T-cell (primary cell): ENCODE data around the gene STARD6. TPM values are rescaled to one million over a fixed set of nuclear protein-coding genes. Genes with fewer than 3 reads are reported as not detected.

Experiments used
- ATAC-seq, 4 experiments: fragments of 200-7000 bp in 3 of 4; fragments of 150-1000 bp in 1 of 4; cut with Tn5 transposase; replicated peaks in 1 of 4; 1 replicate in 3 of 4; 2 replicates in 1 of 4; pipeline ENCODE4 v1.10.0; 2021; ENCODE audit warnings: moderate library complexity in 3 of 4, mild to moderate bottlenecking in 2 of 4, moderate number of reproducible peaks in 1 of 4
- CTCF ChIA-PET, 2 donors: fragments of 300-600 bp; sonication (Branson Sonifier 250); formaldehyde crosslinking; loops; one replicate each; lab custom pipeline; 2022; ENCODE audit warnings: antibody characterized with exemption in 2 of 2; lab: Charles Lee
- POLR2A ChIA-PET, 2 donors: fragments of 300-600 bp; sonication (Branson Sonifier 250); formaldehyde crosslinking; loops; one replicate each; lab custom pipeline; 2022; ENCODE audit warnings: antibody characterized with exemption in 2 of 2; lab: Charles Lee
- DNase-seq, 35 experiments: peaks; one replicate each; pipeline versions ENCODE4 v3.0.0 to v3.0.0-alpha.2; 2013 to 2023
- H3K27ac ChIP-seq: one replicate; pipeline ENCODE4 v1.5.1; 2013; ENCODE audit warnings: low read length
- H3K27me3 ChIP-seq, 2 experiments: replicated peaks in 1 of 2; 1 replicate in 1 of 2; 2 replicates in 1 of 2; pipeline versions ENCODE4 v1.6.1 to v1.7.0; 2013; ENCODE audit warnings: low read length in 1 of 2, mixed read lengths in 1 of 2; ENCODE audit not compliant: control insufficient read depth in 2 of 2, insufficient read depth in 2 of 2; ENCODE audit errors: extremely low read depth in 1 of 2
- H3K36me3 ChIP-seq, 2 donors: 1 replicate in 1 of 2; 2 replicates in 1 of 2; pipeline versions ENCODE4 v1.6.1 to v1.7.0; 2013; ENCODE audit warnings: low read length in 1 of 2; ENCODE audit not compliant: control insufficient read depth in 2 of 2, insufficient read depth in 1 of 2; ENCODE audit errors: extremely low read depth in 1 of 2
- H3K4me1 ChIP-seq, 2 experiments: 1 replicate in 1 of 2; 2 replicates in 1 of 2; pipeline versions ENCODE4 v1.6.1 to v1.7.0; 2013; ENCODE audit warnings: low read length in 2 of 2, mixed read lengths in 1 of 2; ENCODE audit not compliant: insufficient read depth in 2 of 2, control insufficient read depth in 1 of 2; ENCODE audit errors: extremely low read depth in 1 of 2
- H3K4me3 ChIP-seq, 2 donors: 1 replicate in 1 of 2; 2 replicates in 1 of 2; pipeline versions ENCODE4 v1.5.1 to v1.7.0; 2013; ENCODE audit warnings: mild to moderate bottlenecking in 2 of 2, low read length in 1 of 2, moderate library complexity in 1 of 2; ENCODE audit not compliant: control insufficient read depth in 1 of 2; ENCODE audit errors: extremely low read depth in 1 of 2
- H3K9me3 ChIP-seq: 2 replicates; pipeline ENCODE4 v1.7.0; 2013
- H3K27ac Mint-ChIP-seq, 2 donors: one replicate each; pipeline ENCODE4 v1.8.0; 2020 to 2021; ENCODE audit warnings: mild to moderate bottlenecking in 2 of 2, mixed read lengths in 2 of 2
- H3K27me3 Mint-ChIP-seq, 2 donors: one replicate each; pipeline ENCODE4 v1.8.0; 2021 to 2022; ENCODE audit warnings: mixed read lengths in 2 of 2
- H3K36me3 Mint-ChIP-seq: one replicate; pipeline ENCODE4 v1.8.0; 2021; ENCODE audit warnings: mixed read lengths
- H3K4me1 Mint-ChIP-seq, 3 donors: one replicate each; pipeline ENCODE4 v1.8.0; 2020 to 2022; ENCODE audit warnings: mixed read lengths in 3 of 3, mild to moderate bottlenecking in 1 of 3
- H3K4me3 Mint-ChIP-seq, 3 donors: one replicate each; pipeline ENCODE4 v1.8.0; 2020 to 2022; ENCODE audit warnings: mild to moderate bottlenecking in 3 of 3, mixed read lengths in 3 of 3, moderate library complexity in 3 of 3
- H3K9me3 Mint-ChIP-seq, 3 donors: one replicate each; pipeline ENCODE4 v1.8.0; 2020 to 2022; ENCODE audit warnings: mixed read lengths in 3 of 3
- WGBS: methylation state at CpG from one replicate; pipeline ENCODE4 v1.1.5; 2013; ENCODE audit warnings: missing lambda C conversion rate; ENCODE audit not compliant: insufficient coverage; 5-methylcytosine and 5-hydroxymethylcytosine counted together
- total RNA-seq, 35 experiments: library from RNA in 6 of 35; stranded (reverse) in 6 of 35; fragments of 120-200 nt in 1 of 35; gene quantifications; one replicate each; pipeline versions ENCODE4 v1.2.1 to v1.2.4 and lab custom pipeline; 2013 to 2026

STARD6 gene
- total RNA-seq, 5 donors from 2014 or later (not counting 1 experiment from before 2014, with no cell fraction given): not detected

- H3K27ac Mint-ChIP-seq: no peak overlapping the region
- ChIA-PET POLR2A (no interaction called here), CTCF (no interaction called here)
- Histone ChIP-seq H3K27me3 (peaks cover 0 to 7% of the 10 kb centered on the region in 2 experiments), H3K9me3 (no peaks in the 10 kb centered on the region), H3K36me3 (no peaks in the 10 kb centered on the region), H3K4me1 (no peaks in the 10 kb centered on the region), H3K4me3 (no peak overlapping the region), H3K27ac (no peak overlapping the region)
- ATAC-seq (no peak), DNase-seq (no peak)
- no peaks in the 10 kb centered on the region for H3K4me1 Mint-ChIP-seq
- WGBS: no CpG with 5 or more reads among the region's 8 CpGs
- no peak overlapping the region for H3K4me3 Mint-ChIP-seq
- H3K9me3 Mint-ChIP-seq: no peaks in the 10 kb centered on the region
- no peaks in the 10 kb centered on the region for H3K36me3 Mint-ChIP-seq
- H3K27me3 Mint-ChIP-seq: peaks cover 0 to 3% of the 10 kb centered on the region in 2 donors
Observed at GRCh38 chr18:54382733-54383252, 25.1 kb upstream of the STARD6 start.

- Mint-ChIP-seq H3K36me3 (no peaks in the 10 kb centered on the region), H3K27ac (no peak overlapping the region), H3K4me3 (no peak overlapping the region), H3K4me1 (no peaks in the 10 kb centered on the region), H3K9me3 (no peaks in the 10 kb centered on the region), H3K27me3 (peaks cover 0 to 2% of the 10 kb centered on the region in 2 donors)
- no peak for DNase-seq
- no CpG with 5 or more reads among the region's 3 CpGs for WGBS
- Histone ChIP-seq H3K36me3 (no peaks in the 10 kb centered on the region), H3K27me3 (peaks cover 0 to 3% of the 10 kb centered on the region in 2 experiments), H3K4me3 (no peak overlapping the region), H3K4me1 (no peaks in the 10 kb centered on the region), H3K9me3 (no peaks in the 10 kb centered on the region), H3K27ac (no peak overlapping the region)
- POLR2A ChIA-PET: no interaction called here
- CTCF ChIA-PET: no interaction called here
- no peak for ATAC-seq
Observed at GRCh38 chr18:54382076-54382475, 24.4 kb upstream of the STARD6 start.

GRCh38 chr18:54381640-54382039, 24.0 kb upstream of the STARD6 start:
- WGBS: no CpG with 5 or more reads among the region's 2 CpGs
- ChIA-PET POLR2A (no interaction called here), CTCF (interaction anchor here in 1 of 2 donors (0.6 kb wide), 1 partner anchor 11 kb away, joined by 4 read pairs; no protein-coding TSS in a partner anchor)
- H3K27ac ChIP-seq: no peak overlapping the region
- no peaks in the 10 kb centered on the region for H3K9me3 Mint-ChIP-seq
- H3K9me3 ChIP-seq: no peaks in the 10 kb centered on the region
- H3K4me3 Mint-ChIP-seq: no peak overlapping the region
- H3K4me3 ChIP-seq: no peak overlapping the region
- ATAC-seq (no peak), DNase-seq (no peak)
- H3K4me1 Mint-ChIP-seq: no peaks in the 10 kb centered on the region
- no peaks in the 10 kb centered on the region for H3K27me3 ChIP-seq
- no peaks in the 10 kb centered on the region for H3K27me3 Mint-ChIP-seq
- no peaks in the 10 kb centered on the region for H3K36me3 ChIP-seq
- no peaks in the 10 kb centered on the region for H3K36me3 Mint-ChIP-seq
- no peaks in the 10 kb centered on the region for H3K4me1 ChIP-seq
- H3K27ac Mint-ChIP-seq: no peak overlapping the region

- ATAC-seq: no peak
- H3K4me3 ChIP-seq: no peak overlapping the region
- no peaks in the 10 kb centered on the region for H3K27me3 Mint-ChIP-seq
- no peaks in the 10 kb centered on the region for H3K27me3 ChIP-seq
- peaks cover 4% of the 10 kb centered on the region for H3K36me3 Mint-ChIP-seq
- POLR2A ChIA-PET: no interaction called here
- no peak overlapping the region for H3K27ac Mint-ChIP-seq
- no peaks in the 10 kb centered on the region for H3K36me3 ChIP-seq
- H3K4me1 Mint-ChIP-seq: no peaks in the 10 kb centered on the region
- no peaks in the 10 kb centered on the region for H3K9me3 Mint-ChIP-seq
- no peaks in the 10 kb centered on the region for H3K9me3 ChIP-seq
- DNase-seq: no peak
- WGBS: no CpG with 5 or more reads among the region's 4 CpGs
- no peak overlapping the region for H3K4me3 Mint-ChIP-seq
- no peaks in the 10 kb centered on the region for H3K4me1 ChIP-seq
- H3K27ac ChIP-seq: no peak overlapping the region
- CTCF ChIA-PET: interaction anchor here in 1 of 2 donors (0.7 kb wide), 1 partner anchor 155 kb away, joined by 4 read pairs; no protein-coding TSS in a partner anchor
Observed at GRCh38 chr18:54378057-54378456, 20.4 kb upstream of the STARD6 start.

GRCh38 chr18:54360406-54360805, 2.7 kb upstream of the STARD6 start:
- H3K9me3 Mint-ChIP-seq: no peaks in the 10 kb centered on the region
- no peak overlapping the region for H3K27ac Mint-ChIP-seq
- no peaks in the 10 kb centered on the region for H3K27me3 ChIP-seq
- no peak overlapping the region for H3K4me3 ChIP-seq
- peaks cover 0 to 8% of the 10 kb centered on the region in 2 experiments for H3K4me1 ChIP-seq
- no peak overlapping the region for H3K27ac ChIP-seq
- peaks cover 14 to 22% (median 20%) of the 10 kb centered on the region in 3 donors for H3K4me1 Mint-ChIP-seq
- no peaks in the 10 kb centered on the region for H3K9me3 ChIP-seq
- H3K4me3 Mint-ChIP-seq: no peak overlapping the region
- ATAC-seq (no peak), DNase-seq (no peak)
- peaks cover 0 to 2% of the 10 kb centered on the region in 2 donors for H3K36me3 ChIP-seq
- 82% methylated on average over 2 of the region's 3 CpGs for WGBS
- no peaks in the 10 kb centered on the region for H3K27me3 Mint-ChIP-seq
- CTCF ChIA-PET: interaction anchor here in 1 of 2 donors (0.6 kb wide), 1 partner anchor 476 kb away, joined by 3 read pairs; no protein-coding TSS in a partner anchor
- POLR2A ChIA-PET: interaction anchor here in 1 of 2 donors (0.6 kb wide), 1 partner anchor 510 kb away, joined by 3 read pairs; no protein-coding TSS in a partner anchor
- H3K36me3 Mint-ChIP-seq: peaks cover 3% of the 10 kb centered on the region

- Histone ChIP-seq H3K9me3 (no peaks in the 10 kb centered on the region), H3K4me1 (peaks cover 0 to 8% of the 10 kb centered on the region in 2 experiments), H3K4me3 (no peak overlapping the region), H3K27me3 (no peaks in the 10 kb centered on the region), H3K36me3 (peaks cover 0 to 2% of the 10 kb centered on the region in 2 donors), H3K27ac (no peak overlapping the region)
- DNase-seq (no peak), ATAC-seq (no peak)
- Mint-ChIP-seq H3K36me3 (peaks cover 3% of the 10 kb centered on the region), H3K27me3 (no peaks in the 10 kb centered on the region), H3K4me1 (peaks cover 14 to 22% (median 20%) of the 10 kb centered on the region in 3 donors), H3K4me3 (peak overlapping the region; percentile 94 to 99 (median 95)), H3K9me3 (no peaks in the 10 kb centered on the region), H3K27ac (no peak overlapping the region)
- POLR2A ChIA-PET: no interaction called here
- CTCF ChIA-PET: interaction anchor here in 1 of 2 donors (1.2 kb wide), 1 partner anchor 136 kb away, joined by 4 read pairs; no protein-coding TSS in a partner anchor
- WGBS: no CpG with 5 or more reads among the region's 6 CpGs
Observed at GRCh38 chr18:54359233-54359632, 1.6 kb upstream of the STARD6 start.
